Measurements from ENCODE around the gene GRIN2C.
A peak's percentile ranks its signal among the peaks of the same experiment; 100 is the strongest.

The GRIN2C gene

DNA sequence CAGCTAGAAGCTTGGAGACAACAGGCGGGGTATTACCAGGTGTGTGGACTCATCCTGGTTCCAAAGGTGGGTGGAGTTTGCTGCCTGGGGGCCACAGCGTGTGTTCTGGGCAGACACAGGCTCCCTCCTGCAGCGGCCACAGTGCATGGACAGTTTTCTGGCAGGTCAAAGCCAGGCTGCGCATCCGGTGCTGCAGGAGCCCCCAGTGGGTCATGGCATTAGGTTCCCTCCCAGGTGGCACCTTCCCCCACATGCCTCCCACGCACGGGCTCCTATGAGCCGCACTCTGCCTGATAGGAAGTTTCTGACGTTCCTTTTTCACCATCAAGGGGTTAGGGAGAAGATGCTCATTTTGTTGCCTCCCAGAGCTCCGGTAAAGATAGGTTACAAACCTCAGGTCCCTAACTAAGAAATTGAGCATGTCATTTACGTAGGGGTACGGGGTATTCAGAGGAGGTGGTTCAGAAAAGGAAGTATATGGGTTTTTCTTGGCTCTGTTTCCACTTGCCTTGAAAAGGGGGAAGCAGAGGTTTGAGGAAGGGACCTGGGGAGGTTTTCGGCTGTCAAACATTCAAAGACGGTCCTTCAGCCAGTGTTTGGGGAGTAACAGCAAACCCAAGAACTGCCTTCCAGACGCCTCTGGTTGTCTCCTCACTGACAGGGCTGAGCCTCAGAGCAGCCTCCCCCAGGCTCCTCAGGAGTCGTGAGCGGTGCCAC, 50.8 kb downstream of the GRIN2C start:
- Histone ChIP-seq H3K4me1 (ENCODE audit: control insufficient read depth, insufficient read depth, low read length) (no peaks in the 10 kb centered on the region), H3K36me3 (ENCODE audit: control insufficient read depth in 2 of 2, insufficient read depth in 1 of 2, low read length in 2 of 2) (peaks cover 0 to 33% of the 10 kb centered on the region in 2 experiments; a peak in 2 of 3 replicates), H3K9me3 (ENCODE audit: control insufficient read depth, insufficient read depth, low read depth, low read length) (no peaks in the 10 kb centered on the region), H3K27ac (ENCODE audit: extremely low read depth, low read depth, low read length) (no peak overlapping the region), H3K4me3 (ENCODE audit: low read depth, low read length) (no peak overlapping the region)
- ChIA-PET POLR2A (interaction anchor here (1.0 kb wide), 1 partner anchor 64 kb away, joined by 3 read pairs; the partner anchor contains the start of gene FDXR), CTCF (interaction anchor here (0.7 to 5.8 kb wide), 3 partner anchors 9 to 56 kb away, joined by 3 to 41 read pairs (median 8); no protein-coding TSS in a partner anchor)
- TF ChIP-seq ZFHX2 (tag by site-specific recombination; conservative IDR thresholded peaks at IDR 0.05): peak; percentile 29; the same call in 1 of the 2 replicates
- TF ChIP-seq ZNF548 (tag by site-specific recombination; IDR thresholded peaks at IDR 0.05): no peak
- no peak for TF ChIP-seq ZBTB44 (tag by site-specific recombination; IDR thresholded peaks at IDR 0.05)
- TF ChIP-seq ZNF37A (tag by site-specific recombination; IDR thresholded peaks at IDR 0.05): no peak

GRCh38 chr17:74807925-74808324, 51.8 kb downstream of the GRIN2C start:
- TF ChIP-seq KLF9 (tag by site-specific recombination; IDR thresholded peaks at IDR 0.05; ENCODE audit: low read depth) (no peak), TCF7L2 (IDR thresholded peaks at IDR 0.05; ENCODE audit: borderline replicate concordance, low read depth, low read length) (no peak), ZBTB1 (tag by site-specific recombination; IDR thresholded peaks at IDR 0.05) (no peak), ZNF548 (tag by site-specific recombination; IDR thresholded peaks at IDR 0.05) (no peak), ZNF624 (tag by site-specific recombination; IDR thresholded peaks at IDR 0.05) (no peak), ZBTB17 (tag by site-specific recombination; IDR thresholded peaks at IDR 0.05) (no peak), ZNF423 (tag by site-specific recombination; IDR thresholded peaks at IDR 0.05) (no peak), INSM2 (tag by site-specific recombination; IDR thresholded peaks at IDR 0.05) (no peak)
- CTCF ChIA-PET: interaction anchor here (0.7 to 5.8 kb wide), 3 partner anchors 8 to 57 kb away, joined by 3 to 41 read pairs (median 8); no protein-coding TSS in a partner anchor
- no peak overlapping the region for H3K27ac ChIP-seq (ENCODE audit: extremely low read depth, low read depth, low read length)
- H3K4me3 ChIP-seq (ENCODE audit: low read depth, low read length): no peak overlapping the region
- H3K36me3 ChIP-seq (ENCODE audit: control insufficient read depth in 2 of 2, insufficient read depth in 1 of 2, low read length in 2 of 2): peaks cover 0 to 33% of the 10 kb centered on the region in 2 experiments; a peak in 2 of 3 replicates
- no peaks in the 10 kb centered on the region for H3K4me1 ChIP-seq (ENCODE audit: control insufficient read depth, insufficient read depth, low read length)
- POLR2A ChIA-PET: interaction anchor here (1.0 kb wide), 1 partner anchor 65 kb away, joined by 3 read pairs; the partner anchor contains the start of gene FDXR
- H3K9me3 ChIP-seq (ENCODE audit: control insufficient read depth, insufficient read depth, low read depth, low read length): no peaks in the 10 kb centered on the region

- ChIA-PET POLR2A (interaction anchor here (1.1 kb wide), 1 partner anchor 66 kb away, joined by 3 read pairs; the partner anchor contains the start of gene FDXR), CTCF (interaction anchor here (1.0 to 5.8 kb wide), 3 partner anchors 11 to 58 kb away, joined by 3 to 41 read pairs (median 8); no protein-coding TSS in a partner anchor)
Measured at GRCh38 chr17:74807441-74807840, 52.2 kb downstream of the GRIN2C start.

More at GRCh38 chr17:74807441-74807840, 52.2 kb downstream of the GRIN2C start:
- H3K4me3 ChIP-seq (ENCODE audit: low read depth, low read length): no peak overlapping the region
- H3K36me3 ChIP-seq (ENCODE audit: control insufficient read depth in 2 of 2, insufficient read depth in 1 of 2, low read length in 2 of 2): peaks cover 0 to 35% of the 10 kb centered on the region in 2 experiments; a peak in 2 of 3 replicates
- TF ChIP-seq PATZ1 (tag by site-specific recombination; IDR thresholded peaks at IDR 0.05) (no peak), IKZF3 (tag by site-specific recombination; IDR thresholded peaks at IDR 0.05) (no peak), SETDB1 (IDR thresholded peaks at IDR 0.05; ENCODE audit: insufficient read length, low read length) (no peak), ZSCAN18 (tag by site-specific recombination; IDR thresholded peaks at IDR 0.05) (no peak)
- H3K4me1 ChIP-seq (ENCODE audit: control insufficient read depth, insufficient read depth, low read length): no peaks in the 10 kb centered on the region
- H3K9me3 ChIP-seq (ENCODE audit: control insufficient read depth, insufficient read depth, low read depth, low read length): no peaks in the 10 kb centered on the region
- no peak overlapping the region for H3K27ac ChIP-seq (ENCODE audit: extremely low read depth, low read depth, low read length)

All from HEK293 (cell line).